Mammary epithelial cell (primary cell): Measurements from ENCODE around the gene MGAM2.

Source experiments
- CTCF ChIP-seq, 2 donors: IDR thresholded peaks in 1 of 2; conservative IDR thresholded peaks in 1 of 2; 2 replicates each; pipeline ENCODE4 v1.5.1; 2011 to 2012; ENCODE audit warnings: inconsistent platforms in 2 of 2, low read length in 2 of 2, mild to moderate bottlenecking in 2 of 2, control low read depth in 1 of 2, low read depth in 1 of 2; ENCODE audit not compliant: insufficient read depth in 1 of 2; ENCODE audit errors: extremely low read depth in 1 of 2
- EZH2 ChIP-seq: IDR thresholded peaks from 2 replicates; pipeline ENCODE4 v1.6.1; 2012; ENCODE audit warnings: low read length, inconsistent platforms, borderline replicate concordance

GRCh38 chr7:142066536-142066935, 45.0 kb upstream of the MGAM2 start:
- no peak for TF ChIP-seq CTCF (conservative IDR thresholded peaks at IDR 0.05 in 1 of 2, IDR thresholded peaks at IDR 0.05 in 1 of 2; ENCODE audit: extremely low read depth in 1 of 2, insufficient read depth in 1 of 2, low read depth in 1 of 2, low read length in 2 of 2)
- no peak for TF ChIP-seq EZH2
